NCI-H1694 (cell line): Measurements from ENCODE around the gene CEP41.
"Not testable (repeated sequence)": the region's sequence is repeated elsewhere in the genome, so short reads cannot be mapped to it uniquely, and the experiment has no call there.

ENCODE experiments used
- DNase-seq: peaks from one replicate; lab custom pipeline; 2025; lab: John Stamatoyannopoulos, UW

Gene CEP41

GRCh38 chr7:130461272-130461671 lies 20.5 kb upstream of the CEP41 start:
- no peak for DNase-seq

GRCh38 chr7:130458257-130458656 lies 17.4 kb upstream of the CEP41 start:
- DNase-seq, result no peak

GRCh38 chr7:130454959-130455358 lies 14.1 kb upstream of the CEP41 start:
- DNase-seq, result no peak

GRCh38 chr7:130452951-130453350 lies 12.1 kb upstream of the CEP41 start:
- peak; percentile 2 for DNase-seq

GRCh38 chr7:130451344-130451743 lies 10.5 kb upstream of the CEP41 start:
- not testable (repeated sequence) for DNase-seq

- no peak for DNase-seq
Observed at GRCh38 chr7:130446259-130446658, 5.4 kb upstream of the CEP41 start.

- no peak for DNase-seq
Observed at GRCh38 chr7:130444751-130445407, 4.1 kb upstream of the CEP41 start.

- DNase-seq, result no peak
Observed at GRCh38 chr7:130444234-130444633, 3.4 kb upstream of the CEP41 start.

- DNase-seq, result no peak
Observed at GRCh38 chr7:130442601-130443000, 1.8 kb upstream of the CEP41 start.

GRCh38 chr7:130441408-130441869 lies 623 bp upstream of the CEP41 start:
- peak; percentile 89 for DNase-seq

- no peak for DNase-seq
Observed at GRCh38 chr7:130436253-130436652, 4.6 kb downstream of the CEP41 start.

GRCh38 chr7:130435311-130435854 lies 5.4 kb downstream of the CEP41 start:
- no peak for DNase-seq

- no peak for DNase-seq
Observed at GRCh38 chr7:130433301-130433700, 7.5 kb downstream of the CEP41 start.

- DNase-seq, result no peak
Observed at GRCh38 chr7:130432886-130433285, 7.9 kb downstream of the CEP41 start.

GRCh38 chr7:130430841-130431666 lies 9.8 kb downstream of the CEP41 start:
- DNase-seq, result peak; percentile 11

GRCh38 chr7:130430115-130430514 lies 10.7 kb downstream of the CEP41 start:
- DNase-seq, result no peak

GRCh38 chr7:130429019-130429418 lies 11.8 kb downstream of the CEP41 start:
- no peak for DNase-seq

GRCh38 chr7:130426564-130426963 lies 14.3 kb downstream of the CEP41 start:
- DNase-seq, result no peak

GRCh38 chr7:130425796-130426195 lies 15.0 kb downstream of the CEP41 start:
- DNase-seq, result no peak

GRCh38 chr7:130423501-130424037 lies 17.2 kb downstream of the CEP41 start:
- DNase-seq, result no peak

- DNase-seq, result no peak
Observed at GRCh38 chr7:130421684-130422083, 19.1 kb downstream of the CEP41 start.

GRCh38 chr7:130420943-130421578 lies 19.8 kb downstream of the CEP41 start:
- DNase-seq, result no peak
